HEK293T (cell line): ENCODE measurements around the gene FGR.
"Not testable (repeated sequence)": the region's sequence is repeated elsewhere in the genome, so short reads cannot be mapped to it uniquely, and the experiment has no call there.

Experiments
- CTCF ChIA-PET: fragments of 350-600 bp; formaldehyde crosslinking; extraction: SDS; loops from one replicate; lab custom pipeline; 2021; ENCODE audit warnings: antibody characterized with exemption, inconsistent platforms; lab: Yijun Ruan, JAX
- POLR2A ChIA-PET: fragments of 350-600 bp; formaldehyde crosslinking; extraction: SDS; loops from one replicate; lab custom pipeline; 2020; ENCODE audit warnings: antibody characterized with exemption, inconsistent platforms; lab: Yijun Ruan, JAX
- DNase-seq: peaks from one replicate; pipeline ENCODE4 v3.0.0; 2012; ENCODE audit warnings: mixed read lengths; ENCODE audit errors: extremely low spot score
- ARNT ChIP-seq: fragments of 450-650 bp; IDR thresholded peaks from 2 replicates; pipeline ENCODE4 v1.6.1; 2017; ENCODE audit warnings: mild to moderate bottlenecking
- BHLHE40 ChIP-seq: fragments of 450-650 bp; IDR thresholded peaks from 2 replicates; pipeline ENCODE4 v1.6.1; 2016; ENCODE audit warnings: mild to moderate bottlenecking, moderate library complexity, borderline replicate concordance
- CTBP1 ChIP-seq: fragments of 450-650 bp; IDR thresholded peaks from 2 replicates; pipeline ENCODE4 v1.6.1; 2016; ENCODE audit warnings: borderline replicate concordance
- ELF4 ChIP-seq: fragments of 450-650 bp; IDR thresholded peaks from 2 replicates; pipeline ENCODE4 v1.6.1; 2017; ENCODE audit warnings: antibody characterized with exemption
- FOXA1 ChIP-seq: fragments of 450-650 bp; IDR thresholded peaks from 2 replicates; pipeline ENCODE4 v1.6.1; 2016; ENCODE audit warnings: mild to moderate bottlenecking
- FOXK2 ChIP-seq: fragments of 450-650 bp; IDR thresholded peaks from 2 replicates; pipeline ENCODE4 v1.6.1; 2016; ENCODE audit warnings: mild to moderate bottlenecking
- FOXM1 ChIP-seq: fragments of 450-650 bp; IDR thresholded peaks from 2 replicates; pipeline ENCODE4 v1.6.1; 2017; ENCODE audit warnings: mild to moderate bottlenecking, borderline replicate concordance
- HDGF ChIP-seq: fragments of 450-650 bp; IDR thresholded peaks from 2 replicates; pipeline ENCODE4 v1.6.1; 2017; ENCODE audit warnings: antibody characterized with exemption, borderline replicate concordance
- L3MBTL2 ChIP-seq: fragments of 450-650 bp; conservative IDR thresholded peaks from 2 replicates; pipeline ENCODE4 v1.6.1; 2016; ENCODE audit warnings: mild to moderate bottlenecking
- LEF1 ChIP-seq: fragments of 450-650 bp; IDR thresholded peaks from 2 replicates; pipeline ENCODE4 v1.6.1; 2017; ENCODE audit warnings: mild to moderate bottlenecking, borderline replicate concordance
- NFRKB ChIP-seq: fragments of 450-650 bp; IDR thresholded peaks from 2 replicates; pipeline ENCODE4 v1.6.1; 2016; ENCODE audit warnings: mild to moderate bottlenecking, moderate library complexity
- SP1 ChIP-seq: fragments of 450-650 bp; IDR thresholded peaks from 2 replicates; pipeline ENCODE4 v1.6.1; 2017
- SUZ12 ChIP-seq: fragments of 450-650 bp; IDR thresholded peaks from 2 replicates; pipeline ENCODE4 v1.6.1; 2016; ENCODE audit warnings: mild to moderate bottlenecking
- TARDBP ChIP-seq: fragments of 450-650 bp; IDR thresholded peaks from 2 replicates; pipeline ENCODE4 v1.6.1; 2016
- ZNF384 ChIP-seq: fragments of 450-650 bp; IDR thresholded peaks from 2 replicates; pipeline ENCODE4 v1.6.1; 2016
- TF ChIP-seq, protein P1 (sequence below): fragments of 450-650 bp; IDR thresholded peaks from 2 replicates; pipeline ENCODE4 v1.6.1; 2016

Gene FGR

DNA sequence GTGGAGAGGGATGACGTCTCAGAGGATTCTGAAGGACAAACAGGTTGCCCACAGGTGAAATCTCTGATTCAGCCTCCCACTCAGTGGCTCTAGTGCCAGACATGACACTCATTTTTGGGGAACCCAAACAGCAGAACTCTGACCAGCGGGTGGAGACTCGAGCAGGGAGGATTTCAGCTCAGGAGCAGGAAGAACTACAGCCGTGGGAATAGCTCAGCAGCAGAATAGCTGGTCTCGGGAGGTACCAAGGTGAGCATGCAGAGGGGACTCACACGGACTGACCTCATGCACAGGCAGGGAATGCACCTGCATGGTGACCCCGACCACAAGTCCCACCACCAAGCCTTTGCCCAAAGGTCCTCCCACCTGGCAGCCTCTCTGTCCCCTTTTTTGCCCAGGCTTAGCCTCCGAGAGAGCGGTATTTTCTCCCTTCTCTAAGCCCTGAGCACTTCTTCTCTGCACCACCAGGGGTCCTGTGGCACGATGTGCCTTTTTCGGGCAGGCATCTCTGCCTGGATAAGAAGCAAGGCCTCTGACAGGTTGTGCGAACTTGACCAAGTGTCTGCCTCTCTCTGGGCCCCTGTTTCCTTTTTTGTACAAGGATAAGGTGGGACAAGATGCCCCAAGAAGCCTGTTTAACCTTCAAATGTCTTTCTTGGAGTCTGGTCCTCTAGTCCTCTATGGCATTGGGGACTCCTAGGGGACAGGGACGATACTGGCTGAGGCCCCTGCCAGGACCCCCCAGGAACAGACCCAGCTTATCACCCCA, 8.8 kb upstream of the FGR start:
- DNase-seq = peak; percentile 74
- ChIA-PET POLR2A (no interaction called here), CTCF (interaction anchor here (0.6 to 1.4 kb wide), 3 partner anchors 15 to 25 kb away, joined by 3 to 4 read pairs (median 3); no protein-coding TSS in a partner anchor)
- TF ChIP-seq ZNF384 = no peak
- no peak for TF ChIP-seq LEF1
- no peak for TF ChIP-seq SP1
- TF ChIP-seq ELF4 = no peak
- TF ChIP-seq FOXA1 = no peak

DNA sequence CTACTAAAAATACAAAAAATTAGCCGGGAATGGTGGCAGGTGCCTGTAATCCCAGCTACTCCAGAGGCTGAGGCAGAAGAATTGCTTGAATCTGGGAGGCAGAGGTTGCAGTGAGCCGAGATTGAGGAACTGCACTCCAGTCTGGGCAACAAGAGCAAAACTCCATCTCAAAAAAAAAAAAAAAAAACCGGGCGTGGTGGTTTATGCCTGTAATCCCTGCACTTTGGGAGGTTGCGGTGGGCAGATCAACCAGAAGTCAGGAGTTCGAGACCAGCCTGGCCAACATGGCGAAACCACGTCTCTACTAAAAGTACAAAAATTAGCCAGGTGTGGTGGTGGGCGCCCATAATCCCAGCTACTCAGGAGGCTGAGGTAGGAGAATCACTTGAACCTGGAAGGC, 5.5 kb upstream of the FGR start:
- POLR2A ChIA-PET = not testable (repeated sequence)
- CTCF ChIA-PET = interaction anchor here (0.6 kb wide), 2 partner anchors 32 to 355 kb away, joined by 3 to 9 read pairs; no protein-coding TSS in a partner anchor

DNA sequence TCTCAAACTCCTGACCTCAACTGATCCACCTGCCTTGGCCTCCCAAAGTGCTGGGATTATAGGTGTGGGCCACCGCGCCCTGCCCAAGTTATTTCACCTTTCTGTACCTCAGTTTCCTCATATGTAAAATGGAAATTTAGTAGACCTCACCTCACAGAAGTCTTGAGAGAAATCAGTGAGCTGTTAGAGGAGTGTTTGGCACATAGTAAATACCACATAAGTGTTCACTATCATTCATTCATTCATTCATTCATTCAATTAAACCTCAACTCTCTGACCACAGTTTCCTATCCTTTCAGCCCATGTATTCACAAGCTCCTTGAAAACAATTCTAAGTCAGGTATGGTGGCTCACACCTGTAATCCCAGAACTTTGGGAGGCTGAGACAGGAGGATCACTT, 3.8 kb upstream of the FGR start:
- ChIA-PET CTCF (no interaction called here), POLR2A (no interaction called here)
- TF ChIP-seq FOXA1 (no peak), HDGF (no peak), SP1 (no peak), TARDBP (no peak), L3MBTL2 (no peak), FOXK2 (no peak), CTBP1 (no peak), LEF1 (no peak), FOXM1 (no peak), ZNF384 (no peak), BHLHE40 (no peak), NFRKB (no peak), SUZ12 (no peak), ELF4 (no peak), ARNT (no peak)
- TF ChIP-seq, protein P1, sequence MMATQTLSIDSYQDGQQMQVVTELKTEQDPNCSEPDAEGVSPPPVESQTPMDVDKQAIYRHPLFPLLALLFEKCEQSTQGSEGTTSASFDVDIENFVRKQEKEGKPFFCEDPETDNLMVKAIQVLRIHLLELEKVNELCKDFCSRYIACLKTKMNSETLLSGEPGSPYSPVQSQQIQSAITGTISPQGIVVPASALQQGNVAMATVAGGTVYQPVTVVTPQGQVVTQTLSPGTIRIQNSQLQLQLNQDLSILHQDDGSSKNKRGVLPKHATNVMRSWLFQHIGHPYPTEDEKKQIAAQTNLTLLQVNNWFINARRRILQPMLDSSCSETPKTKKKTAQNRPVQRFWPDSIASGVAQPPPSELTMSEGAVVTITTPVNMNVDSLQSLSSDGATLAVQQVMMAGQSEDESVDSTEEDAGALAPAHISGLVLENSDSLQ = no peak
- DNase-seq = no peak

More for the DNA sequence above, 5.5 kb upstream of the FGR start:
- not testable (repeated sequence) for DNase-seq

DNA sequence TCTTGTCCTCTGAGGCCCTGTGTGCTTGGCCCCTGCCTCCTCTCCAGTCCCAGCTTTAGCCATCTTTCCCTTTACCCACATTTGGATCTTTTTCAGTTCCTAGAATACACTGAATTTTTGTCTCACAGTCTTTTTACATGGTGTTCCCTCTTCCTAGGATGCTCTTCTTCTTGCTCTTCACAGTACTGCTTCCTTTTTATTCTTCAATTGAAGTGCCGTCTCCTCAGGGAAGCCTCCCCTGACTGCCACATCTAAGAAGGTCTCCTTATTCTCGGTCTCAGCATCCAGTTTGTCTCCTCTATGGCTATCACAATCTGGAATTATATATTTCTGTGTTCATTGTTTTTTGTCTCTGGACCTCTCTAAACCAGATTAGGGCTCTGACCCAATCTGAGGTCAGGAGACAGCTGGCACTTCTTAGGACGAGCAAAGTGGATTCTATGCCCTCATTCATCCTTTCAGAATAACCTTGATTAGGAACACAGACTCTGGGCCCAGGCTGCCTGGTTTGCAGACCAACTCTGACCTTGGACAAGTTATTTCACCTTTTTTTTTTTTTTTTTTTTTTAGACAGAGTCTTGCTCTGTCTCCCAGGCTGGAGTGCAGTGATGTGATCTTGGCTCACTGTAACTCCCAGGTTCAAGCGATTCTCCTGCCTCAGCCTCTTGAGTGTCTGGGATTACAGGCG, 3.2 kb upstream of the FGR start:
- CTCF ChIA-PET = no interaction called here
- POLR2A ChIA-PET = no interaction called here

DNA sequence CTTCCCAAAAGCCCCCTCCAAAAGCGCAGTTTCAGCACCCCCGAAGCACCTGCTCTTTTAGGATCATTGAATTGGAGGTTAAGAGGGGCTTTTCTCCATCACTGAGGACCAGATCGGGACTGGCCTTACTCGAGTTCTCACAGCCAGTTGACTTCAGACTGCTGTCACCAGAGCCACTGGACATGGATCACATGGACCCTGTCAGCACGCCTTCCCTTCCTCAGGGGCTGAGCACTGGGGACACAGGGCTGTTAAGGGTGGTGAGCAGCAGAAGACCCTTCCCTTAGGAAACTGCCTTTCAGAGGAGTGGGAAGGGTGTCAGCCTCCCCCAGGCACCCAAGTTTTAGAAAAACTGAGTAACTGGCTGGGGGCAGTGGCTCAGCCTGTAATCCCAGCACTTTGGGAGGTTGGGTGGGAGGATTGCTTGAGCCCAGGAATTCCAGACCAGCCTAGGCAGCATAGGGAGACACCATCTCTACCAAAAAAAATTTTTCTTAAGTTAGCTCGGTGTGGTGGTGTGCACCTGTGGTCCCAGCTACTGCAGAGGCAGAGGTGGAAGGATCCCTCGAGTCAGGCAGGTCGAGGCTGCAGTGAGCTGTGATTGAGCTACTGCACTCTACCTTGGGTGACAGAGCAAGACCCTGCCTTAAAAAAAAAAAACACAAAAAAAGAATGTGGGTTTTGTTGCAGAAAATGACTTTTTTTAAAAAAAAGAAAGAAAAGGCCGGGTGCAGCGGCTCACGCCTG, 584 bp upstream of the FGR start:
- POLR2A ChIA-PET = no interaction called here
- TF ChIP-seq CTBP1 (no peak), ELF4 (no peak), BHLHE40 (no peak), FOXM1 (no peak), SUZ12 (no peak), SP1 (no peak)
- no peak for DNase-seq
- CTCF ChIA-PET = no interaction called here

More for the DNA sequence above, 3.2 kb upstream of the FGR start:
- DNase-seq = no peak
- TF ChIP-seq SUZ12 (no peak), CTBP1 (no peak), TARDBP (no peak), SP1 (no peak), FOXK2 (no peak), FOXA1 (no peak), FOXM1 (no peak), ELF4 (no peak), ARNT (no peak), HDGF (no peak), BHLHE40 (no peak), ZNF384 (no peak), NFRKB (no peak), L3MBTL2 (no peak)
- TF ChIP-seq, protein P1 = no peak

DNA sequence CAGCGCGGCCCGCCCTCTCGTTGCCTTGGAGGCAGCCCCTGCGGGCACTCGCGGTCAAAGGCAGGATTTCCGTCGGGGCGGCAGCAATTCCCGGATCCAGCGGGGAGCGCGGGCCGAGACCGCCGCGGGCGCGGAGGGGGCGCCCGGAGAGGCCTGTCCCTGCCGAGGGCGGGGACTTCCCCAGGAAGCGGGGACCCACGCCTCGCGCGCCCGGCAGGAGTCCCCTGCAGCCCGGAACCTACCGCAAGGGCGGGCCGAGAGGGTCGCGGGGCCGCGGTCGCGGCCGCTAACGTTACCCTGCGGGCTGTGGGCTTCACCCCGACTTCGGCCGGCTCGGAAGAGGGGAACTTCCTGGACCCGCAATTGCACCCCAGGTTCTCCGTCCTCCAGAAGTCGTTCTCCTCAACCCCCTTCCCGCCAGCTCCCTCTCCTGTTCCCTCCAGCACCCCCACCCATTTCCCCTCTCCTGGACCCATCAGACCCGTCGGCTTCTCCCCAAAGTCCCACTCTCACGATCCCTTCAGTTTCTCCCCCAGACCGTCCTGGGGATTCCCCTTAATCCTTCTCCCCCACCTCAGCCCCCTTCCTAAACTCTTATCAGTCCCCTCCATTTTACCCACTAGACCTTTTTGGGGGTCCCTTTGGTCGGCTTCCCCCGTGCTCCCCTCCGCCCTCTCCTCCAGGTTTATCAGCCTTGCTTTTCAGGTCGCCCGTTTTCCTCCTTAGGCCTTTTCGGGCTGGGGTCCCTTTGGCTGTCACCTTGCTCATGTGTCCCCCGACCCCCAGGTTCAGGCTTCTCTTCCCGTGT, 604 bp downstream of the FGR start:
- TF ChIP-seq ARNT = no peak
- TF ChIP-seq, protein P1 = no peak
- no peak for TF ChIP-seq L3MBTL2
- TF ChIP-seq LEF1 = no peak
- TF ChIP-seq NFRKB = no peak
- no peak for TF ChIP-seq HDGF
- TF ChIP-seq TARDBP = no peak
- TF ChIP-seq FOXA1 = no peak
- no peak for TF ChIP-seq SP1
- no peak for DNase-seq
- CTCF ChIA-PET = no interaction called here
- POLR2A ChIA-PET = no interaction called here
